22Rv1 (cell line): ENCODE data around the gene LMO7.

Experiments used
- H3K27ac ChIP-seq: fragments of 450-650 bp; 2 replicates; pipeline ENCODE4 v1.5.1; 2017
- CTCF ChIP-seq: fragments of 450-650 bp; IDR thresholded peaks from 2 replicates; pipeline ENCODE4 v1.5.1; 2017; ENCODE audit warnings: mild to moderate bottlenecking
- ZFX ChIP-seq: fragments of 450-650 bp; IDR thresholded peaks from 2 replicates; pipeline ENCODE4 v1.6.1; 2017; ENCODE audit warnings: antibody characterized with exemption, borderline replicate concordance

The LMO7 gene

GRCh38 chr13:75804054-75804453 lies 167.9 kb downstream of the LMO7 start:
- no peak overlapping the region for H3K27ac ChIP-seq
- TF ChIP-seq ZFX (no peak), CTCF (no peak)

GRCh38 chr13:75804605-75805004 lies 168.5 kb downstream of the LMO7 start:
- H3K27ac ChIP-seq = no peak overlapping the region
- TF ChIP-seq CTCF (no peak), ZFX (no peak)

- H3K27ac ChIP-seq = no peak overlapping the region
- TF ChIP-seq CTCF (no peak), ZFX (no peak)
Measured at GRCh38 chr13:75806117-75806516, 170.0 kb downstream of the LMO7 start.

GRCh38 chr13:75811361-75811760 lies 175.2 kb downstream of the LMO7 start:
- TF ChIP-seq CTCF (no peak), ZFX (no peak)
- no peak overlapping the region for H3K27ac ChIP-seq

- no peak overlapping the region for H3K27ac ChIP-seq
- TF ChIP-seq ZFX = no peak
- no peak for TF ChIP-seq CTCF
Measured at GRCh38 chr13:75811841-75812240, 175.7 kb downstream of the LMO7 start.

GRCh38 chr13:75812751-75813181 lies 176.6 kb downstream of the LMO7 start:
- no peak overlapping the region for H3K27ac ChIP-seq
- no peak for TF ChIP-seq CTCF
- no peak for TF ChIP-seq ZFX

DNA sequence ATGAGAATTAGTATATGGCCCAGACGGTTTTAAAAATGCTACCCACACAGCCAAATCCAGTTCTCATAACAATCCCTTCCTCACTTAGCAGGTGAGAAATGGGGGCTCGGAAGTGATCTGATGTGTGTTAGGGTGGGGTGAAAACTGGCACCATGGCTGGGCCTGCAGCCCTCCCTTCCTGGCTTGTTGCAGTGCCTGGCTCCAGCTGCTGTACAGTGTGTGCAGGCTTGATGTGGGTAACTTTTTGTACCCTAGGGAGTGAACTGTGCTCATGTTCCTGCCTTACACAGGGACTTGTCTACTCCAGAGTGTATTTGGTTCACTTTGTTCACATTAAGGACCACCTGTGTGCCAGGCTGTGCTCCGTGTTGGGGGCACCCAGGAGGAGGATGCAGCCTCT lies 177.2 kb downstream of the LMO7 start:
- no peak overlapping the region for H3K27ac ChIP-seq
- TF ChIP-seq CTCF = no peak
- no peak for TF ChIP-seq ZFX
